Smooth muscle cell (in vitro differentiated cells): Measurements from ENCODE around the gene TEX11. TPM values are rescaled to one million over a fixed set of nuclear protein-coding genes. Genes with fewer than 3 reads are reported as not detected.
"Not testable (repeated sequence)": the region's sequence is repeated elsewhere in the genome, so short reads cannot be mapped to it uniquely, and the experiment has no call there.

Experiments
- DNase-seq: peaks from one replicate; lab custom pipeline; 2025; ENCODE audit not compliant: unreplicated experiment; lab: John Stamatoyannopoulos, UW
- H2AFZ ChIP-seq: fragments of 200-600 bp; sonication (generic); 2 replicates; pipeline ENCODE4 v1.6.0; 2016; ENCODE audit warnings: antibody characterized with exemption, low read depth, mild to moderate bottlenecking
- H3F3A ChIP-seq: fragments of 200-600 bp; sonication (generic); 2 replicates; pipeline ENCODE4 v1.6.0; 2017; ENCODE audit warnings: antibody characterized with exemption, low read depth
- H3K27ac ChIP-seq: fragments of 200-600 bp; sonication (generic); 2 replicates; pipeline ENCODE4 v1.5.1; 2016; ENCODE audit warnings: low read depth, mild to moderate bottlenecking
- H3K27me3 ChIP-seq: fragments of 200-600 bp; sonication (generic); 2 replicates; pipeline ENCODE4 v1.6.1; 2016; ENCODE audit warnings: low read depth, mild to moderate bottlenecking
- H3K36me3 ChIP-seq: fragments of 200-600 bp; sonication (generic); 2 replicates; pipeline ENCODE4 v1.5.1; 2016; ENCODE audit warnings: low read depth
- H3K4me1 ChIP-seq: fragments of 200-600 bp; sonication (generic); 2 replicates; pipeline ENCODE4 v1.5.1; 2016; ENCODE audit warnings: low read depth
- H3K4me2 ChIP-seq: fragments of 200-600 bp; sonication (generic); 2 replicates; pipeline ENCODE4 v1.6.0; 2016; ENCODE audit warnings: mild to moderate bottlenecking
- H3K4me3 ChIP-seq: fragments of 200-600 bp; sonication (generic); 2 replicates; pipeline ENCODE4 v1.5.1; 2016; ENCODE audit warnings: mild to moderate bottlenecking
- H3K79me2 ChIP-seq: fragments of 200-600 bp; sonication (generic); 2 replicates; pipeline ENCODE4 v1.6.0; 2016; ENCODE audit warnings: low read depth, mild to moderate bottlenecking
- H3K9ac ChIP-seq: fragments of 200-600 bp; sonication (generic); 2 replicates; pipeline ENCODE4 v1.6.0; 2016; ENCODE audit warnings: low read depth
- H3K9me3 ChIP-seq: fragments of 200-600 bp; sonication (generic); replicated peaks from 2 replicates; pipeline ENCODE4 v1.5.1; 2016; ENCODE audit warnings: low read depth
- H4K20me1 ChIP-seq: fragments of 200-600 bp; sonication (generic); 2 replicates; pipeline ENCODE4 v1.6.0; 2016; ENCODE audit warnings: low read depth
- WGBS: methylation state at CpG from one replicate; pipeline ENCODE4 v1.1.7; 2016; ENCODE audit warnings: low lambda C conversion rate; 5-methylcytosine and 5-hydroxymethylcytosine counted together
- polyA plus RNA-seq: library from polyadenylated mRNA; unstranded; fragments of >200 nt; fragmentation: Nextera tagmentation; extraction: Ambion mirVana; gene quantifications from 2 replicates; pipeline ENCODE4 v1.2.1, GENCODE V29; 2016
- total RNA-seq: library from RNA; depleted of rRNA; stranded (reverse); fragments of >200 nt; gene quantifications from 2 replicates; pipeline ENCODE4 v1.2.3, GENCODE V29; 2014
- TF ChIP-seq, protein P1 (sequence below): fragments of 200-600 bp; sonication (generic); IDR thresholded peaks from 2 replicates; pipeline ENCODE4 v1.5.1; 2017; ENCODE audit warnings: borderline replicate concordance, mild to moderate bottlenecking, antibody characterized with exemption; ENCODE audit not compliant: insufficient read depth, poor library complexity, severe bottlenecking

Gene TEX11
- total and polyA plus RNA-seq, 2 experiments from 2014 or later = 0.40 to 1.2 TPM

- WGBS = 91% methylated on average over 2 of the region's 2 CpGs
- Histone ChIP-seq H3K79me2 (no peaks in the 10 kb centered on the region), H3K4me3 (no peak overlapping the region), H3K4me2 (no peak overlapping the region), H3F3A (no peaks in the 10 kb centered on the region), H2AFZ (no peak overlapping the region), H3K27me3 (no peaks in the 10 kb centered on the region), H3K4me1 (no peaks in the 10 kb centered on the region), H3K9ac (no peak overlapping the region), H3K36me3 (no peaks in the 10 kb centered on the region), H3K27ac (no peak overlapping the region), H3K9me3 (no peaks in the 10 kb centered on the region), H4K20me1 (no peaks in the 10 kb centered on the region)
- TF ChIP-seq, protein P1, sequence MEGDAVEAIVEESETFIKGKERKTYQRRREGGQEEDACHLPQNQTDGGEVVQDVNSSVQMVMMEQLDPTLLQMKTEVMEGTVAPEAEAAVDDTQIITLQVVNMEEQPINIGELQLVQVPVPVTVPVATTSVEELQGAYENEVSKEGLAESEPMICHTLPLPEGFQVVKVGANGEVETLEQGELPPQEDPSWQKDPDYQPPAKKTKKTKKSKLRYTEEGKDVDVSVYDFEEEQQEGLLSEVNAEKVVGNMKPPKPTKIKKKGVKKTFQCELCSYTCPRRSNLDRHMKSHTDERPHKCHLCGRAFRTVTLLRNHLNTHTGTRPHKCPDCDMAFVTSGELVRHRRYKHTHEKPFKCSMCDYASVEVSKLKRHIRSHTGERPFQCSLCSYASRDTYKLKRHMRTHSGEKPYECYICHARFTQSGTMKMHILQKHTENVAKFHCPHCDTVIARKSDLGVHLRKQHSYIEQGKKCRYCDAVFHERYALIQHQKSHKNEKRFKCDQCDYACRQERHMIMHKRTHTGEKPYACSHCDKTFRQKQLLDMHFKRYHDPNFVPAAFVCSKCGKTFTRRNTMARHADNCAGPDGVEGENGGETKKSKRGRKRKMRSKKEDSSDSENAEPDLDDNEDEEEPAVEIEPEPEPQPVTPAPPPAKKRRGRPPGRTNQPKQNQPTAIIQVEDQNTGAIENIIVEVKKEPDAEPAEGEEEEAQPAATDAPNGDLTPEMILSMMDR = no peak
- no peak for DNase-seq
Measured at GRCh38 chrX:70754169-70754848, 154.2 kb downstream of the TEX11 start.

DNA sequence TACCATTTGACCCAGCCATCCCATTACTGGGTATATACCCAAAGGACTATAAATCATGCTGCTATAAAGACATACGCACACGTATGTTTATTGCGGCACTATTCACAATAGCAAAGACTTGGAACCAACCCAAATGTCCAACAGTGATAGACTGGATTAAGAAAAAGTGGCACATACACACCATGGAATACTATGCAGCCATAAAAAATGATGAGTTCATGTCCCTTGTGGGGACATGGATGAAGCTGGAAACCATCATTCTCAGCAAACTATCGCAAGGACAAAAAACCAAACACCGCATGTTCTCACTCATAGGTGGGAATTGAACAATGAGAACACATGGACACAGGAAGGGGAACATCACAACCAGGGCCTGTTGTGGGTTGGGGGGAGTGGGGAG is 174.7 kb downstream of the TEX11 start:
- not testable (repeated sequence) for H3K9me3 ChIP-seq, H3K79me2 ChIP-seq, H3K27ac ChIP-seq, H3F3A ChIP-seq, H4K20me1 ChIP-seq, DNase-seq, H3K4me1 ChIP-seq, H3K36me3 ChIP-seq, H3K27me3 ChIP-seq, H3K4me3 ChIP-seq, H3K4me2 ChIP-seq, H2AFZ ChIP-seq, H3K9ac ChIP-seq
- 78% methylated on average over 5 of the region's 5 CpGs for WGBS

DNA sequence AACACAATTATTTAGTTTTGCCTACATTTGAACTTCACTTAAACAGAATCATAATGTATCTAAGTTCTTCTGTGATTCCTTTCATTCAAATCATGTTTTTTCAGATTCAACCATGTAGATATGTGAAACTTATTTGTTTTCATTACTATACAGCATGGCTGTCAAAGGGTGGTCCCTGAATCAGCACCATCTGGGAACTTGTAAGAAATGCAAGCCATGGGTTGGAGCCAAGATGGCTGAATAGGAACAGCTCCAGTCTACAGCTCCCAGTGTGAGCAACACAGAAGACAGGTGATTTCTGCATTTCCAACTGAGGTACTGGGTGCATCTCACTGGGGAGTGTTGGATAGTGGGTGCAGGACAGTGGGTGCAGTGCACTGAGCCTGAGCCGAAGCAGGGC is 180.6 kb downstream of the TEX11 start:
- H4K20me1 ChIP-seq, H2AFZ ChIP-seq, H3K4me2 ChIP-seq, H3K36me3 ChIP-seq, H3K9ac ChIP-seq, DNase-seq, H3K79me2 ChIP-seq, H3F3A ChIP-seq, H3K9me3 ChIP-seq, H3K4me3 ChIP-seq, H3K4me1 ChIP-seq, H3K27me3 ChIP-seq, H3K27ac ChIP-seq: not testable (repeated sequence)
- WGBS = 71% methylated on average over 1 of the region's 1 CpG

DNA sequence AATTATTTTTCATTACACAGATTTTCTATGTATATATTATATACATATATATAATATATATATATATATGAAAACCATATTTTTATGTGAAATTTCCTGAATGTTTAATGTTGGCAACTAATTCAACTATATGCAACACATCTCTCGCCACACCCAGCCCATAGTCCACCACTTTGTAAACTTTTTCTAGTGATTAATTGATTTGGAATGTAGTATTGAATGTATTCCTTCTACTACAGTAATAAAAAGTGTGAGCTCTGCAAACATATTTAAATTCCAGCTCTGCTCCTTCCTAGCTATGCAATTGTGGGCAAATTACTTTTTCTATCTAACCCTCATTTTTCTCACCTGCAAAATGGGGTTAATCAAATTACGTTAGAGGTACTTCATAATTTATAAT is 187.8 kb downstream of the TEX11 start:
- H3K9ac ChIP-seq = no peak overlapping the region
- H3K4me1 ChIP-seq = no peaks in the 10 kb centered on the region
- 71% methylated on average over 2 of the region's 2 CpGs for WGBS
- H3K27me3 ChIP-seq = no peaks in the 10 kb centered on the region
- TF ChIP-seq, protein P1 = no peak
- no peaks in the 10 kb centered on the region for H3F3A ChIP-seq
- H2AFZ ChIP-seq = no peak overlapping the region
- no peak for DNase-seq
- H3K4me2 ChIP-seq = no peak overlapping the region
- no peaks in the 10 kb centered on the region for H3K9me3 ChIP-seq
- no peaks in the 10 kb centered on the region for H4K20me1 ChIP-seq
- no peak overlapping the region for H3K4me3 ChIP-seq
- H3K27ac ChIP-seq = no peak overlapping the region
- H3K36me3 ChIP-seq = no peaks in the 10 kb centered on the region
- no peaks in the 10 kb centered on the region for H3K79me2 ChIP-seq

GRCh38 chrX:70711336-70711735 is 197.2 kb downstream of the TEX11 start:
- 79% methylated on average over 2 of the region's 3 CpGs for WGBS
- DNase-seq, H3K9me3 ChIP-seq, H3K27me3 ChIP-seq, H3K9ac ChIP-seq, H3K79me2 ChIP-seq, H2AFZ ChIP-seq, H3K4me1 ChIP-seq, H3K36me3 ChIP-seq, H4K20me1 ChIP-seq, H3K27ac ChIP-seq, H3K4me3 ChIP-seq, H3F3A ChIP-seq, H3K4me2 ChIP-seq: not testable (repeated sequence)
